Measurements from ENCODE around the gene PTGFR. TPM values are rescaled to one million over a fixed set of nuclear protein-coding genes. Genes with fewer than 3 reads are reported as not detected.

Gene PTGFR
- total RNA-seq, 1 experiment from 2014 or later = not detected

DNA sequence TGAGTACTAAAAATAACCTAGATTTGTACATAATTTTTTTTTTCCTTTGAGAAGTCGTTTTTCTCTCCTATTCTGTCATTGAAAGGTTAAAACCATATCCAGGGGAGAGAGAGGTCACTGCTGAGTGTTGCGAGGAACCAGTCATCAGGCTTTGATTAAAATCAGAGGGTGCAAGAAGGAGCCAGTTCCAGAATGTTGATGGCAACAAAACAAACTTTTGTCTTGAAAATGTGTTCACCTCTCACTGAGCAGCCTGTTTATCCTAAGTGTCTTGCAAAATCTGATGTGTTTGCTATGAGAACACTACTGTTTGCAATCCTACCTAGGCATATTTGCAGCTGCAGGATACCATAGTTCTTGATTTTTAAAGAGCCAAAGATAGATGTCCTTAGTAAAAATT is 25.9 kb downstream of the PTGFR start:
- DNase-seq (ENCODE audit: low spot score) = no peak
- in situ Hi-C loops (cut with HindIII; ENCODE audit: low sequenced_read_pairs) = no loop called here

DNA sequence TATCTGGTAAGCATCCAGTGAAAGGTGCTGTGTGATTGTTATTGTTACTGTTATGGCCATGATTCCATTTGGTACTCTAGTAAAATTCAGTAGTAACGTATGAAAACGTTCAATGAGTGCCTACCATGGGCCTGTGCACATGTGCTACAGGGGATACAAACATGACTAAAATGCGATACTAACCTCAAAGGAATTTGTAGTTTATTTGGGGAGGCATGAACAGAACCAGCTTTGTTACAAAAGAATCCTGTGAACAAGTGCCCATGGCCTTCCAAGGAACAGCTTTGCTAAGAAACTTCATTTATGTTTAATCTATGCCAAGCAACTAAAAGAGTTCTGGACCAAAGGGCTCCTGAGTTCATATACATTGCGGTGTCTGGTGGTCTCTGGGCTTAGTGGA is 28.7 kb downstream of the PTGFR start:
- DNase-seq (ENCODE audit: low spot score) = no peak
- in situ Hi-C loops (cut with HindIII; ENCODE audit: low sequenced_read_pairs) = no loop called here

DNA sequence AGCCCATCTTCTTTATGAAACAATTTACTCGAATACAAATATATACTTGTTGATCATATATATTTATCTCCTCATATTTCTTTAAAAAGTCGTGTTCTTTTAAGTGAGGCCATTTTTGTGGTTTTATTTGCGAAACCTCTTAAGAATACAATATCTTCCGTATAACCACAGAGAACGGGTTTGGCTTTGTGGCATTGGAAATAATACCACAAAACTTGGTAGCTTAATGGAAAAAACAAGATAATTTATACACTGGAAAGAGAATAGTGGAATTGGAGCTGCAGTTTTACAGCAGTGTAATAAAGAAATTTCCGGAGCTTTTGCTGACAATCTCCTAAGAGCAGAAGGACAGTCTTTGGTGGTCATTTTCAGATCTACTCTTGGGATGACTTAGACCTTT is 29.4 kb downstream of the PTGFR start:
- in situ Hi-C loops (cut with HindIII; ENCODE audit: low sequenced_read_pairs) = no loop called here
- no peak for DNase-seq (ENCODE audit: low spot score)

DNA sequence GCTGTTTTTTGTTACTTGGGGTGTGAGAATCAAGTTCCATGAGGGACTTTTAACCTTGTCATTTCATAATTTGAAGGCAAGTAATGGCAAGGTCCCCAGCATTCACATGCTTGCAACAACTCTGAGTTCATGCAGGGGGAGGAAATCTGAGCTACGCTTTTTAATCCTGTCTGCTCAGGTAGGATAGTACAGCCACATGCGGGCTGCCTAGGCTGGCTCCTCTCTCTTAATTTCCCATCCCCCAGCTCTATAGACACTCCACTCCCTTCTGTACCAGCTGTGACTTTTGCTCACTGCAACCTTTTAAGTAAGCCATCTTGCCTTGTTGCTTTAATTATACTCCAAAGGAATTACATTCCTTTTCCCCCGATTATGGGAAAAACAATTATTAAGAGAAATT is 30.1 kb downstream of the PTGFR start:
- in situ Hi-C loops (cut with HindIII; ENCODE audit: low sequenced_read_pairs) = no loop called here

DNA sequence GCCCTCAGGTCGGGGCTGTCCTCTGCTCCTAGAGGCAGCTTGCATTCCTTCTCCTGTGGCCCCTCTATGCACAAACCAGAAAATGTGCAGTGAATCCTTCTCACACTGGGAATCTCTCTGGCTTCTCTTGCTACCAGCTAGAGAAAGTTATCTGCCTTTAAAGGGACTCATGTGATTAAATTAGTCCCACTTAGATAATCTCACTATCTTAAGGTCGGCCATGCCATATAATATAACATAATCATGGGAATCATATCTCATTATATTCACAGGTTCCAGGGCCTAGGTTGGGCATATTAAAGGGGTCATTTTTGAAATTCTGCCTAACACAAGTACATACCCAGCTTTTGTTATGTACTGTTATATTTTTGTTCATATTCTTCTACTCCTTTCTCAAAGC is 31.4 kb downstream of the PTGFR start:
- no peak for DNase-seq (ENCODE audit: low spot score)
- in situ Hi-C loops (cut with HindIII; ENCODE audit: low sequenced_read_pairs) = no loop called here

More for the DNA sequence above, 30.1 kb downstream of the PTGFR start:
- no peak for DNase-seq (ENCODE audit: low spot score)

DNA sequence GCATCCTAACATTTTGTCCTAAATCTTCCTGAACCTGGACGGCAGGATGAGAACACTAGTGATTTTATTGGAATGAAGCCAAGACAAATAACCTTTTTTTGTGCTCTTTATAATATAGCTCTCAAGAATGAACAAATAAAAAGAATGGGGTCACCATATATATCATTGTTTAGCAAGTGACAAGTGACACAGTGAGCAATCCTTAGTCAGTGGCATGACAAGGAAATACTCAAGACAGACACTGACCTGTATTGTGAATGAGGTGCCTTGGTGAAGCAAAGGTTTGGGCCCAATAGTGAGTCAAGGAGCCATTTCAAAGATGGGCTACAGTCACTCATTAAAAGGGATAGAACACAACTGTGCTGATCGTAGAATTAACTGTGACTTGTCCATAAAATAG is 35.7 kb downstream of the PTGFR start:
- in situ Hi-C loops (cut with HindIII; ENCODE audit: low sequenced_read_pairs) = no loop called here

DNA sequence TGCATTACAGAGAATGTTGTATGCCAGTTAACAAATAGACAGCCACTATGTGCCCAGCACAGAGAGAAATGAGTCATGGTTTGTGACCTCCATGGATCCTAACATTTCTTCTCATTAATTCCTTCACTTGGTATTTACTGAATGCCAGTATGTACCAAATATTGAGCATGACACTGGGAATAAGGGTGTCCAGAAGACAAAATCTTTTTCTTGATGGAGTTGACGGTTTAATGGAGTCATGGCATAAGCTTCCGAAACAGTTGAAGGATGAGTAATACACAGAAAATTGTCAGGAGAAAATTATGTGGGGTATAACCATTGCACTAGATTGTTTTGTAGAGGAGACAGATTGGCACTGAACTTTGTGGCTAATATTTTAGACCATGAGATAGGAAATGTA is 36.9 kb downstream of the PTGFR start:
- no peak for DNase-seq (ENCODE audit: low spot score)
- in situ Hi-C loops (cut with HindIII; ENCODE audit: low sequenced_read_pairs) = no loop called here

More for the DNA sequence above, 35.7 kb downstream of the PTGFR start:
- DNase-seq (ENCODE audit: low spot score) = no peak

DNA sequence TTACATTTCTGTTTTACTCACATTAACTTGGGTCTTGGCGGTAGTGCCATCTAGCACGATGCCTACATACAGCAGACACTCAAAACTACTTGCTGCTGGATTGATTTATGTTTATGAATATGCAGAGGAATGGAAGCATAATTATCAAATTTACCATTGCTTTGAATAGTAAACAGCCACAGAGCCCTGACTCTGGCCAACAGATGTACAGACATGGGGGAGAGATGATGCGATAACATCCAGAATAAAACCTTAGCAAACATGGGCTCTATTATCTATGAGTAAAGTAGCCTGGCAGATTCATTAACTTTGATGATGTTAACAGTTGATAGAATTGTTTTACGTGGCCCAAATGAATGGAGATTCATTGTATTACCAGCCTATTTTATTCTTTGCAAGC is 42.8 kb downstream of the PTGFR start:
- in situ Hi-C loops (cut with HindIII; ENCODE audit: low sequenced_read_pairs) = no loop called here
- no peak for DNase-seq (ENCODE audit: low spot score)

DNA sequence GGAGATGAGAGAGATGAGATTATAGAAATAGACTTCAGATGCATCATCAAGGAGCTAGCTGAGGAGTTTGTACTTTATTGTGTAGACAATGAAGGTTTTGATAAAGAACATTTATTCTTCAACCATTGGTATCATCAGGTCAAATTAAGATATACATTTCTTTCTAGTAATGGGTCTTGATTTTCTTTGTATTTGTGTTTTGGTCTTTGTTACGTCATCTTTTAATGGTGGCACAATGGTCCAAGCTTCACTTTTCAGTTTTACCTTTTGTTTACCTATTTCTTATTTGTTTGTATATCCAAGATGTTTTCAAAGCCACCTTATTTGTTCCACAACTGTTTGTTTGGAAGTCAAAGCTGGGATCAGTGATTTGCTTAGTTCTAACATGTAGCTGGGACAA is 44.5 kb downstream of the PTGFR start:
- in situ Hi-C loops (cut with HindIII; ENCODE audit: low sequenced_read_pairs) = no loop called here
- no peak for DNase-seq (ENCODE audit: low spot score)

DNA sequence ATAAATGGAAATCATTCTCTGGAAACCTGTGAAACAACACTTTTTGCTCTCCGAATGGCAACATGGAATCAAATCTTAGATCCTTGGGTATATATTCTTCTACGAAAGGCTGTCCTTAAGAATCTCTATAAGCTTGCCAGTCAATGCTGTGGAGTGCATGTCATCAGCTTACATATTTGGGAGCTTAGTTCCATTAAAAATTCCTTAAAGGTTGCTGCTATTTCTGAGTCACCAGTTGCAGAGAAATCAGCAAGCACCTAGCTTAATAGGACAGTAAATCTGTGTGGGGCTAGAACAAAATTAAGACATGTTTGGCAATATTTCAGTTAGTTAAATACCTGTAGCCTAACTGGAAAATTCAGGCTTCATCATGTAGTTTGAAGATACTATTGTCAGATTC is 45.7 kb downstream of the PTGFR start:
- in situ Hi-C loops (cut with HindIII; ENCODE audit: low sequenced_read_pairs) = no loop called here
- no peak for DNase-seq (ENCODE audit: low spot score)

DNA sequence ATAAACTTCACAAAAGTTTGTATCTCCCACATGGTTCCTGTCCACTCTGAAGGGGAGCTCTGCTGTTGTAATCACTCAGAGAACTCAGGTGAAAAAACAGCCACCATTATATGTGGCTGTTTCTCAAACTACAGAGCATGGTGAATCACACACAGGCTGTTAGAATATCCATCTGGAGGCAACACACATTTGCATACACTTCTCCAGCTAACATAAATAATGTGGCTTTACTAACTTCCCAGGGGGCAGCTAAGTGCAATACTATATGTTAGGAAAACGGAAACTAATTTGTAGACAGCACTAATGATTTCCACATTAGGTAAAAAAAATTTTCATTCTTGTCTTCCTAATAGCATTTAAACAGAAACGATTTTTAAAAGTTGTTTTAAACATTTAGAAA is 49.3 kb downstream of the PTGFR start:
- no peak for DNase-seq (ENCODE audit: low spot score)
- in situ Hi-C loops (cut with HindIII; ENCODE audit: low sequenced_read_pairs) = no loop called here

DNA sequence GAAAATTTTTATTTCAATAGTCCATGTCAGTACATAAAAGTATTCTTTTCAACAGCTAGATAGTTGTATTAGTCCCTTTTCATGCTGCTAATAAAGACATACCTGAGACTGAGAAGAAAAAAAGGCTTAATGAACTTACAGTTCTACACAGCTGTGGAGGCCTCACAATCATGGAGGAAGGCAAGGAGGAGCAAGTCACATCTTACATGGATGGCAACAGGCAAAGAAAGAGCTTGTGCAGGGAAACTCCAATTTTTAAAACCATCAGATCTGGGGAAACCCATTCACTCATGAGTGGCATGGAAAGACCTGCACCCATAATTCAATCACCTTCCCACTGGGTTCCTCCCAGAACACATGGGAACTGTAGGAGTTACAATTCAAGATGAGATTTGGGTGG is 50.7 kb downstream of the PTGFR start:
- no peak for DNase-seq (ENCODE audit: low spot score)
- in situ Hi-C loops (cut with HindIII; ENCODE audit: low sequenced_read_pairs) = no loop called here

DNA sequence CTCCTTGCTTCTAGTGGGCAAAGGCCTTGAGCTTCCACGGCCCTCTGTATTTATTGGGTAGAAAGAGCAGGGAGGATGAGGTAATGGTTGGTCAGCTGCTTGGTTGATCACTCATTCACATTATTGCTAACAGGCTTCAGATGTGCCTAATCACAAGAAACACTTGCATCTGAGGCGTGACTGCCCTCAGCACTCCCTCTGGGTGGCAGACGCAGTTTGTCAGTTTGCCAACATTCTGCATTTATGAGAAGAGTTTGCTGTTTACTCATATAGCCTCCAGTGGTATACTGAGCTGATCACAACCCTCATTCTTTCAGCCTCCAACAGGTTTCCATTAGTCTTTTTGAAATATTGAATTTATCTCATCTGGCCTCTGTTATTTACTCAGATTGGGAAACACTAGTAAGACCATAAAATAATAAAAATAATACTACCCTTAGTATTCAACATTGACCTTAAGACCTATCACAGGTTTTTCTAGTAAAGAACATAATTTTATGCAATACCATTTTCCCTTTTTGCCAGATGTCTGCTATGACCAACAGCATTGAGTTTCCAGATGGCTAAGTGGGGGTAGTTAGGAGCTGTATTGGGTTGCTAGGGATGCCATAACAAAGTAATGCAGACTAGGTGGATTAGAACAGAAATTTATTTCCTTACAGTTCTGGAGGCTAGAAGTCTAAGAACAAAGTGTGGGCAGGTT is 53.3 kb downstream of the PTGFR start:
- DNase-seq (ENCODE audit: low spot score) = no peak
- in situ Hi-C loops (cut with HindIII; ENCODE audit: low sequenced_read_pairs) = no loop called here

DNA sequence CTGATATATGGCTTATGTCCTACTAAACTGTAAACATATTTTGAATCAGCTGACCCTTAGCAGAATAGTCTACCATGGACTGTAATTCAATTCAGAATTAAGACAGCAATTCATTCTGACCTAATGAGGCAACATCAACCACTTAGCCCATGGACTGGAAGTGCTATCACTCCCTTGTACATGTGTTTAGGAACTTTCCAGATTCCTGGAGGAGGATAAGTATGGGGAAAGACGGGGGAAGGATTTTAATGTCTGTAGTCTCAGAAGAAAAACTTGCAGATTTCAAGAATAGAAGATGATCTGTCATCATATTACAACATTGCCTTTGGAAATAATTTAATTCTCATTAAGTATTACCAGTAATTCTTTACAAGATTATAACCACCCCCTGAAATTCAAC is 56.3 kb downstream of the PTGFR start:
- DNase-seq (ENCODE audit: low spot score) = no peak
- in situ Hi-C loops (cut with HindIII; ENCODE audit: low sequenced_read_pairs) = no loop called here

DNA sequence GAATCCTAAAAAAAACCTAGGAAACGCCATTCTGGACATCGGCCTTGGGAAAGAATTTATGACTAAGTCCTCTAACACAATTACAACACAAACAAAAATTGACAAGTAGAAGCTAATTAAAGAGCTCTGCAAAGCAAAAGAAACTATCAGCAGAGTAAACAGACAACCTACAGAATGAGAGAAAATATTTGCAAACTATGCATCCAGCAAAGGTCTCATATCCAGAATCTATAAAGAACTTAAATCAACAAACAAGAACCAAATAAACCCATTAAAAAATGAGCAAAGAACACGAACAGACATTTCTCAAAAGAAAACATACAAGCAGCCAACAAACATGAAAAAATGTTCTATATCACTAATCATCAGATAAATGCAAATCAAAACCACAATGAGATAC is 58.6 kb downstream of the PTGFR start:
- no peak for DNase-seq (ENCODE audit: low spot score)
- in situ Hi-C loops (cut with HindIII; ENCODE audit: low sequenced_read_pairs) = no loop called here

DNA sequence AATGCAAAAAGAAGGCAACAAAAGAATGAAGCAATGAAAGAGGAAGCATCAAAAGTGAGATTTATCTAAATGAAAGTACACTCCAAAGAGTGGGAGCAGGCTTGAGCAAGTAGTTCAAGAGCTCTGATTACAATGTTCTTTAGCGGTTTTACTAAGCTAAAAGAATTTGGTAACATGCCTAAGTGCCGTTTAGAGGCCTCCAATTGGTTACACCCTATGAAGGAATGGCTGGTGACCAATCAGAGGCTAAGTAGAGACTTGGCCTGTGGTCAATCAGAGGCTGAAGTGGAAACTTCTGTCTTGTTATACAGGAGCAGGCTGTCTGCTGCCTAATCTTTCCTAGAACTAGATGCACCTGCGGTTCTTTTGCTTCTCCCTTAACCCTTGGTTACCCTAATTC is 59.1 kb downstream of the PTGFR start:
- no peak for DNase-seq (ENCODE audit: low spot score)
- in situ Hi-C loops (cut with HindIII; ENCODE audit: low sequenced_read_pairs) = no loop called here

DNA sequence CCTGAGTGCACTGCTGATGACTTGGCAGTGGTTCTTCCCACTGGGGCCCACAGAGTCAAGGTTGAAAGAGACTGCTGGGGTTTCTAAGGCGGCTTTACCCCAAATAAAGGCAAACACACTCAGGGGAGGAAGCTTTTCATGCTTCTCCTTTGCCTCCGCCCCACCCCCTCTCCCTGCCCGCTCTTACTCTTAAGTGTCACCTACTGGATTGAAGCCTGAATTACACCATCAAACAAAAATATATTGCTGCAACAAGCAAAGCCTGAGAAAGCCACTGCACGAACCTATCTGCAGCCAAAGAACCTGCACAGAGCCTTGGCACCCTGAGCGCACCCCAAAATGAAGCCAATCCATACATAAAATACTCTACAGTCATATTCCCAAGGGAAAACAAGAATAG is 63.1 kb downstream of the PTGFR start:
- DNase-seq (ENCODE audit: low spot score) = no peak
- in situ Hi-C loops (cut with HindIII; ENCODE audit: low sequenced_read_pairs) = no loop called here

DNA sequence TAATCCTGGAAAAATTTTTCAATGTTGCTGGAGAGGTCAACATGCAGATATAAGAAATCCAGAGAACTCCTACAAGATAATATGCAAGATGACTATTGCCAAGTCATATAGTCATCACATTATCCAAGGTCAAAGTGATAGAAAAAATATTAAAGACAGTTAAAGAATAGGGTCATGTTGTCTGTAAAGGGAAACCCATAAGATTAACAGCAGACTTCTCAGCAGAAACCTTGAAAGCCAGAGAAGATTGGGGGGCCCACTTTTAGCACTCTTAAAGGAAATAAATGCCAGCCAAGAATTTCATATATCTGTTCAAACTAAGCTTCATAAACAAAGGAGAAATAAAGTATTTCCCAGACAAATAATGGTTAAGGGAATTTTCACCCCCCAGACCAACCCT is 64.1 kb downstream of the PTGFR start:
- no peak for DNase-seq (ENCODE audit: low spot score)
- in situ Hi-C loops (cut with HindIII; ENCODE audit: low sequenced_read_pairs) = no loop called here

DNA sequence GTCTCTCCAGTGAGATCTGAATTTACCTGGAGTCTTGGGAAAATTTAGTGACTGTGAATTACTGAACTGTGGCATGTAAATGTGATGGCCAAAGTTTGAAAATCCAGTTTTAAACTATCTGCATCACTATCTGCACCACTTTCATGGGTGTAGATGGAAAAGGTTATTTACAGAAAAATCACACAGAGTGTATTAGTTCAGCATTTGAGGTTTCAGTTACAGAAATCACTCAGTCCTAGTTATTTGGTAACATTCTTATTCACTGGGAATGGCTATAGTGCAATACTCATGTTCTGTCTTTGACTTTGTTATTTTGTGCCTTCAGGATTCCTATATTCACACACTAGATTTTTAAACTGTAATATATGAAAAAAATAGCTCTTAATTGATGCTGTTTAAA is 68.9 kb downstream of the PTGFR start:
- in situ Hi-C loops (cut with HindIII; ENCODE audit: low sequenced_read_pairs) = no loop called here
- DNase-seq (ENCODE audit: low spot score) = no peak

DNA sequence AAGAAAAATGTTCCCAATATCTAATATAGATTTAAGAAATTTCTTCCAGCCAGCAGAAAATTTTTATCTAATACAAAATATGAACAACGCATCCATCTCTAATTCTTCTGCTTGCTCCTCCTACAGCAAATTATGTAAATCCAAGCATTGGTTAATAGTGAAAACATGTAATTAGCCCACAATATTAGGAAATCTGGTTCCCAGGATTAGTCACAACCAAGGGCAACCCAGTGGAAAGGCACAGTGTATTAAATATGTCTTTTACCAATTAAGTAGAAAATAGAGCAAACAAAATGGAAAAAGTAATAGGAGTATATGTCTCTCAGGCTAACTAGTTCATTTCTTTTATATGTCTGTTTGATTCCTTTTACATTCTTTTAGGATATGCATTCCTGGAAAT is 70.0 kb downstream of the PTGFR start:
- no peak for DNase-seq (ENCODE audit: low spot score)
- in situ Hi-C loops (cut with HindIII; ENCODE audit: low sequenced_read_pairs) = no loop called here

DNA sequence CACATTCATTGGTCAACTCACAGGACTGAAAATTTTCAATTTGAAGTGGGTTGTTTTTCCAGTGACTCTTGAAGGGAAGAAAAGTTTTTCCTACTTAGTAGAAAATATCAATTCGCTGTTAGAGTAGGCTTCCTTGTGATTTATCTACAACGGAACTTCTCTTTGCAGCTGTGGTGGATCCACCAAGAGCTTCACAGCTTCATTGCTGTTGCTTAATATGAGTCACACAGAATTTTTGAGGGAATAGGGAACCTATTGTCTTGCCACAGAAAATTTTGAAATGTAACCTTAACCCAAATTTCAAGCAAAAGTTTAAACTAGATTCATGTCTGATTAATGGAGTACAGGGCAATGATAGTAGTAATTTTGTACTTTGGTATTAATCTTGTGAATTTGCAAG is 71.1 kb downstream of the PTGFR start:
- in situ Hi-C loops (cut with HindIII; ENCODE audit: low sequenced_read_pairs) = no loop called here
- DNase-seq (ENCODE audit: low spot score) = no peak

DNA sequence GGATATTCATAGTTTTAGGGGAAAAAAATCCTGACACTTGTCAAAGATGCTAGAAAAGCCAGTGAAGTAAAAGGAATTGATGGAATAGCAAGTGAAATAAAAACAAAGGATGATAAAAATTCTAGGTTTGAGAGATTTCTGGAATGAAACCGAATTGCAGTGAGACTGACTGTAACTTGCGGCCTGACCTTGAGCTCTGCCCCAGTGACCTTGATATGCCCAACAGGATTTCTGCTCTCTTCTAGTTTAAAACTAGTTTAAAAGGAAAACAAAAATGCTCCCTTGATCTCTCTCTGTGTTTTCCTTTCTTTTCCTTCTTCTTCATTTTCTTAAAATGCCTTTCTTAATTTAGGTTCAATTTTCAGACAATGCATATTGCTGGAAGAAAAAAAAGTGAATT is 74.6 kb downstream of the PTGFR start:
- no peak for DNase-seq (ENCODE audit: low spot score)
- in situ Hi-C loops (cut with HindIII; ENCODE audit: low sequenced_read_pairs) = no loop called here
